Activated T-cell treated with anti-CD3 and anti-CD28 coated beads for 24 hours (primary cell): ENCODE measurements around the gene KRT85.

ENCODE experiments used
- DNase-seq: peaks from one replicate; pipeline ENCODE4 v3.0.0-alpha.2; 2020; ENCODE audit warnings: low read depth

KRT85 gene

GRCh38 chr12:52367876-52368275 is 595 bp upstream of the KRT85 start:
- no peak for DNase-seq

DNA sequence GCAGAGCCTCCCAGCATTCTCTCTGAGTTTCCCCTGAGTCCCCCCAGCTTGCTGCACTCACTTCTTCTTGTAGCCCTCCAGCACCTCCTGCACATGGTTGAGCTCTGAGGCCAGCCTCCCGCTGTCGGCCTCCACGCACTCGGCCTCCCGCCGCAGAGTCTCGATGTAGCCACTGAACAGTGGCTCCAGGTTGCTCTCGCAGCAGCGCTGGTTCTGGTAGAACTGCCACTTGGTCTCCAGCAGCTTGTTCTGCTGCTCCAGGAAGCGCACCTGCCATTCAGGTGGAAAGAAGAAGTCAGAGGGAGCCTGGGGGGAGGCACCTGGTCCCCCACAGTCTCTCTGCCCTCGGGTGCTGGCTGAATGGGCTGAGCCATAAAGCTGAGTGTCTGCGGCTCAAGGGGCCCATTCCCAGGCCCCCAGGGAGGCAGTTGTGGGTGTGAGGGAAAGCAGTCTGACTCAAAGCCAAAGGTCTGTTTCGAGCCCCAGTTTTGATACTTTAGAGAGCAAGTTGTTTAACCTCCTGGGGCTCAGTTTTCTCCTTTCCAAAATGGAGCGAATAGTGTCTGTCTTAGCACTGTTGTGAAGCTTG is 2.3 kb downstream of the KRT85 start:
- DNase-seq, result no peak

- DNase-seq, result no peak
Measured at GRCh38 chr12:52364061-52364460, 3.2 kb downstream of the KRT85 start.

DNA sequence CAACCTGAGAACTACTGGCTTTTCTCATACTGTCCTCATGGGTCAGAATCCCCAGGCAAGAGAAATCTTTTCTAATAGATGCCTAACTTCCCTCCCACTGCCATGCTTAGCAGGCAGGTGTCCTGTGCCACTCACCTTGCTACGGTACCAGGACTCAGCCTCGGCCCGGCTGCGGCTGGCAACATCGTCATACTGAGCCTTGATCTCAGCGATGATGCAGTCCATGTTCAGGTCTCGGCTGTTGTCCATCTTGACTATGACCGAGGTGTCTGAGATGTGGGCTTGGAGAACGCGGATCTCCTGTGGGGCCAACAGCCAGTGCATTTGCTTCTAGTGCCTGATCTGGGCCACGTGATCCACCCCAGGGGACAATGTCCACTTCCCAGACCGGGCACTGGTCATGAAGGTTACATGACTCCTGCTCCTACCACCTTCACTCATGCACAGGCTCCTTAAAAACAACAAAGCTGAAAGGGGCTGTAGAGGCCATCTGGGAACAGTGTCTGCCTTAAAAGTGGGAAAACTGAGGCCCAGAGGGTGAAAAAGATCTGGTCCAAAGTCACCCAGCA is 4.1 kb downstream of the KRT85 start:
- no peak for DNase-seq

DNA sequence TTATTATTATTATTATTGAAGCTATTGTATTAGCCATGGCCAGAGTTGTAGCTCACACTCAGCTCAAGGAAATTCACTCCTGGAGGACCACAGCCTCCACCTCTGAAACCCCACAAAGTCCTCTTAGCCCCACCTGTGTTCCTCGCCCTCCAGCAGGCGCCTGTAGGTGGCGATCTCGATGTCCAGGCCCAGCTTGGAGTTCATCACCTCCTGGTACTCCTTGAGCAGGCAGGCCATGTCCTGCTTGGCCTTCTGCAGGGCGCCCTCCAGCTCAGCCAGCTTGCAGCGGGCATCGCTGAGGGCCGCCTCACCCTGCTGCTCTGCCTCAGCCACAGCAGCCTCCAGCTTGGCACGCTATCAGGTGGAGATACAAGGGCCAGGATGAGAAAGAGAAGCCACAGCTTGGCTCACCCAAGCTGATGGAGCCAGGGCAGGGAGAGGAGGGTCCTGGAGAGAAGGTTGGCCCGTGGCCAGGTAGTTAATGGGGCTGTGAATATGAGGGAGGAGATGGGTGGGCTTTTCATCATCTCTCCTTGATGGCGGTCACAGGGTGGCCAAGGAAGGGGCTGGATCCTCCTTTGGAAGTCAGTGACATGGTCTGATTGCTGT is 5.1 kb downstream of the KRT85 start:
- DNase-seq, result no peak

DNA sequence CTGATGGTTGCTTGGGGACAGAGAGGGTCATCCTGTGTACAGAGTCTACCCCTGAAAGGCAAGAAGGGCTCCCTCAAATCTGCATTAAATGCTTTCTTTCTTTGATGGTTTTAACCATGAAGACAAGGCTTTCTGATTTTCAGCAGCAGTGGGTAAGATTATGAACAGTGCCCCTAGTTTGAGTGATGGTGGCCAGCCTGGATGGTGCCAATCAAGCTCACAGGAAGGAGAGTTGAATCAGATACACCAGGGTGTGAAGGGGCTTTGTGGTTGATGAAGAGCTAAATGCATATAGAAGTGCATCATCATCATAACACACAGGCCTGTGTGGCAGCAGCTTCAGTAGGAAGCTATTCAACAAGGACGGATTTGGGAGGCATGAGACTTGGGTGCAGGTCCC is 5.7 kb downstream of the KRT85 start:
- no peak for DNase-seq

- DNase-seq, result no peak
Measured at GRCh38 chr12:52360663-52361271, 6.5 kb downstream of the KRT85 start.

GRCh38 chr12:52360106-52360662 is 7.1 kb downstream of the KRT85 start:
- DNase-seq, result no peak

DNA sequence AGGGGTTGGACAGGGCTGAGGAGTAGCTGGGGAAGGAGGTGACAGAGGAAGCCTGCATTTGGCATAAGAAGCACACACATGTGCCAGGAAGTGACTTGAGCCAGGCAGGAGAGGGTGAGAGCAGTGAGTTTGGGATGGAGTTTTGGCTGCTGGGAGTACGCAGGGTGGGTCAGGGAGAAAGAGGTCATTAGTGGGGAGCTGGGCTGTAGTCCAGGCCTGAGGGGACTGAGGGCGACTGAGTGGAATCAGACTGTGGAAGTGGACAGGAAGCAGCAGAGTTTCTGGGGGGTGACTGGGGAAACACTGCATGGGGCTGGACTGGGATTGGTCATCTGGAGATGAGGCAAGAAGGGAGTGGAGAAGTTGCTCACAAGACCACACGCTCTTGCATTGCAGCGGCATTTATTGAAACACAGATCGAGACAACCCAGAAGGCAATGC is 7.6 kb downstream of the KRT85 start:
- no peak for DNase-seq

DNA sequence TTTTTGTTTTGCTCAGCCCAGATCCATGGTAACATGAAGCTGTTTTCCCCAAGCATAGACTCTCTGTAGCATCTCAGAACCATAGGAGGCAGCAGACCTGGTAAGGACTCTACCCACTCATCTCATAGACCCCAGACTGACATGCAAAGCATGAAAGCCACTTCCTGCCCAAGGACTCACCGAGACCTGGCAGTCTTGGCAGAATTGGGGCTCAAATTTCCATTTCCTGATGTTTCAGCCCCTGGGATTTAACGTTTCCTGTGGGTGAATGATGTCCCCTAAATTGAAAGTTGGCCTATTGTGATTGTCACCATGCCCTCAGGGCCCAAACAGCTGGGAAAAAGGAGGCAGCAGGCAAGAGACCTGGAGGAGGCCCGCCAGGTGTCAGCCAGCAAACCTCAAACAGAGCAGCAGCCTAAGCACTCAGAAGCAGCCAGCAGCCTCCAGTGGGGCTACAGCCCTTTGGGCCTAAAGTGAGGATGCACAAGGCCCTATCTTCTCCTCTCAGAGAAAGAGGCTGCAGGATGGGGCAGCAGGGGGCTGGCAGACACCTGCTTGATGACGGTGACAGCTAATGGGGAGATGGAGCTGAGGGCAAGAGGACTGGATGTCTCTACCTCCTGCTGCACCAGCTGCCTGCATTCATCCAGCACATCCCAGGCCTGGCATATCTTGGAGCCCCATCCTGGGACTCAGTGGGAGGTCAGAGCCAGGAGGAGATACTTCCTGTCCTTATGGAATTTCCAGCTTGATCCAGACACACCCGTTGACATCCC is 8.5 kb downstream of the KRT85 start:
- DNase-seq, result no peak

DNA sequence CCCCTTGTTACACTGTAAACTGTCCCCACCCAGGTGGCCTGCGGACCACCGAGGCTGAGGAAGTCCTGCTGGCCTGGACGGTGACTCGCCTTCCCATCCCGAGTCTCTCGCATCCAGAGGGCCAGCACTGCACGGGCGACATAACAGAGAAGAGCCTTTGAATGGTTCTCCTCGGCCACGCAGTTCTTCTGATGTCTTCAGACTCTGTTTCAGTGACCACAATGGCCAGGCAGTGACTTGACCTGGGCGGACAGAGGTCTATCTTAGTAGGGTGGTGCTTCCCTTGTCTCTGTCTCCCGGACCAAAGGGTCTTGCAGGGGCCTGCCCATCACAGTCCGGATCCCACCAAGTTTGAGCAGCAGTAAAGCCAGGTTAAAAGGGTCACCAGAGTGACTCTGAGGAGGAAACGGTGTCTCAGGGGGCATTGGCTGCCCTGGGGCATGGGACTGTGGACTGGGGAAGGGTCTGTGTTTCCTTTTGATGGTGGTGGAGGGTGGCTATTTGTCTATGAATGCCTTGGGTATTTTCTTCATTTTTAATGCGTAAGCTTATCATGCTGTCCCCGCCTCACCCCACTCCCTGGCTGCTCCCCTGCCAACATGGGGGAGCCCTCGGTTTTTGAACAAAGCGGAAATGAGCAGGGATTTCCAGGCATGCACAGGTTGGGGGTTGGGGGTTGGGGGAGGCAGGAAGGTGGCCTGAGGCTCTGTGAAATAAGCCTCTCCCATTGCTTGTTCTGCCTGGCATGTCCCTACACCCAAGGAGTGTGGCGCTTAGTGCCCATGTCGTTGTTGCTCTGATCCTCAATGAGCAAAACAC is 10.3 kb downstream of the KRT85 start:
- no peak for DNase-seq

DNA sequence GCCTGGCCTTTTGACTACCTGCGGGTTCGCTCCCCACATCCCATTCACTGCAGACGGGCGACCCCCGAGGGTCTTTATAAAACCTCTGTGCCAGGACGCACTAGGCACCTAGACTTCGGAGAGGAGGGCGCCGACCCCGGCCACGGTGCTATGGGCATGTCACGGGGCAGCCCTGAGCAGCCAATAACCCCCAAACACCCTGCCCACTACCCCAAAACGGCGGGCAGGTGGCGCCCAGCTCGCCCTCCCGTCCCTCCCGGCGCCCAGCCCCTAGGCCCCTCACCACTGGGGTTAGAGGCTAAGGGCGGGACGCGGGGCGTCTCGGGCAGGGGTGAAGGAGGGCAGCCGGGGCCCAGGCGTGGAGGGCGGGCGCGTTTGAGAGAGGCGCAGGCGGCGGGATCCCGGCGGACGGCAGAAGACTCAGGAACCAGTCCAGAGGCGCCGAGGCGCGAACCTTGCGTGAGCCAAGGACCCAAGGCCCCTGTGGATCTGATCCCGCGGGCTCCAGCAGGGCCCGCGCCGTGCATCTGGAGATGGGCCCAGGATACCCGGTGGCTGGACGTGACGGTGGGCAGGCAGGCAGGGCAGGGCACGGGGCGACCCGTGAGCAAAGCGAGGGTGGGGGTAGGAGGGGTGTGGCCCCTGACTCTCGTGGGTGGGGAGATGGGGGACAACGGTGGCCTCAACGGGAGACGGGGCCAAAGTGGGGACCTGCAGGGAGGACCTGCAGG is 11.1 kb downstream of the KRT85 start:
- no peak for DNase-seq

DNA sequence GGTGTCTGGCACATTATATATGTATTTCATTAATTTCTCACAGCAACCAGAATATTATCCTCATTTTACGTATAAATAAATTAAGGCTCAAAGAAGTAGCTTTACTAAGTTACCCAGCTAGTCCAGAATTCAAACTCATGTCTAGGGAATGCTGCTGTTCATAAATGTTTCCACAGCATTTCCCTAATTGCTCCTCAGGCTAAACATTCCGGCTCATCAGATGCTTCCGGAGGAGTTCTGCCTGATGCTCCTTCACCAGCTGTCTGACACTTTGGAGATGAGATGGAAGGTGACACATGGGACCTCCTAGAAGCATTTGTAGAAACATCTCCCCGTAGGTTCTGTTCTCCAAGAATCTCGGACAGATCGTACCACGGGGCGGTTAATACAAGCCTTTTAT is 12.1 kb downstream of the KRT85 start:
- no peak for DNase-seq

DNA sequence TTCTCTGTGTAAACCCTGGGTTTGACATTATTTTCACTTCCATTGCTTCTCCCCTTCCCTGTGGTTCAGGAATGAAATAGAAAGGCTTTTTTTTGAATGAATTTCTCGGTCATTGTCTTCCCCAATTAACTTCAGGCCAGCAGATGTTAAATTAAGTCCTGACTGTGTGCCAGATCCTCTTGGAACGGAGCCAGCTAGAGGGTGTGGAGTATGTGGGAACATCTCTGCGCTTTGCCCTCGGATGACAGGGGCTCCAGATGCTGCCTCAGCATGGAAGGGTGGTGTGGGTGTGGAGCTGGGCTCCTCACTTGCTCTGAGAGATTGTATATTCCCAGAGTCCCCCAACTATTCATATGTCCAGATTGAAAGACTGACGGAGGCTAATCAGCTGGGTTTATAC is 13.1 kb downstream of the KRT85 start:
- DNase-seq, result no peak

GRCh38 chr12:52353766-52354165 is 13.5 kb downstream of the KRT85 start:
- no peak for DNase-seq

DNA sequence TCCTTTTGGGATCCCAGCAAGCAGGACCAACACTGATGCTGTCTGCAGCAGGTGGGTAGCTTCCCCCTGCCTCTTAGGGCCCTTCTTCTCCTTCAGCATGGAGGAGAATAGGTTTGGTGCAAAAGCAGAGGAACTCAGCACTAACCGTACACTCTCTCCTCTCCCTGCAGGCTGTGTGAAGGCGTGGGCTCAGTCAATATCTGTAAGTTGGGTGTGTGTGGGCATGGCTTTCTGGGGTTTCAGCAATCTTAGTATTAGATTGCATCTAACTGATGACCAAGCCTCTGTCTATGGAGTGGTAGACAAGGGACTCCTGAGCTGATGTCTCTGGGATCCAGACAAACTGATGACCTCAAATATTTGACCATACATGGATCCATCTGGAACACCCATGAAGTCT is 14.3 kb downstream of the KRT85 start:
- DNase-seq, result no peak

GRCh38 chr12:52351196-52352059 is 15.9 kb downstream of the KRT85 start:
- peak; percentile 19 for DNase-seq

- DNase-seq, result no peak
Measured at GRCh38 chr12:52350786-52351185, 16.5 kb downstream of the KRT85 start.

DNA sequence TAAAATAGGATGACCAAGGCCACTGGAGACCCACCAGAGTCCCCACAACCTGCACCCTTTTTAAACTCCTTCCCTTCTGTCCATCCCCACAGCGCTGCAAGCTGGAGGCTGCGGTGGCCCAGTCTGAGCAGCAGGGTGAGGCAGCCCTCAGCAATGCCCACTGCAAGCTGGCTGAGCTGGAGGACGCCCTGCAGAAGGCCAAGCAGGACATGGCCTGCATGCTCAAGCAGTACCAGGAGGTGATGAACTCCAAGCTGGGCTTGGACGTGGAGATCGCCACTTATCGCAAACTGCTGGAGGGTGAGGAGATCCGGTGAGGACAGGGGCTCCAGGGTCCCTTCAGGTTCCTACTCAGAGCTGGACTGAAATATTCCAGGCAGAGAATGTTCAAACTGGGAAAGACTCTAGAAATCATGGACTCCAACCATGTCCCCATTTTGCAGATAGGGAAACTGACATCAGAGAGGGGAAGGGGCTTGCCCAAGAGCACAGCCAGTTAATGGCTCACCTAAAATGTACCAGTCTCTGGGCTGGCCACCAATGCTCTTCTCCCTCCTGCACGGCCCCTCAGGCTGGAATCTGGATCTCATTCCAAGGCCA is 17.2 kb downstream of the KRT85 start:
- no peak for DNase-seq
